SIG-M5 treated with dmso at 0.1 percent for 504 hours (cell line): Measurements from ENCODE around the gene BDH1.
A peak's percentile ranks its signal among the peaks of the same experiment; 100 is the strongest.

Experiments
- DNase-seq: peaks from one replicate; lab custom pipeline; 2025; ENCODE audit not compliant: unreplicated experiment; lab: John Stamatoyannopoulos, UW

Gene BDH1

GRCh38 chr3:197549261-197549885, 6.4 kb downstream of the BDH1 start:
- DNase-seq = no peak

- no peak for DNase-seq
Observed at GRCh38 chr3:197547306-197548011, 8.3 kb downstream of the BDH1 start.

- DNase-seq = no peak
Observed at GRCh38 chr3:197546307-197547085, 9.3 kb downstream of the BDH1 start.

GRCh38 chr3:197545571-197545970, 10.2 kb downstream of the BDH1 start:
- no peak for DNase-seq

- no peak for DNase-seq
Observed at GRCh38 chr3:197545101-197545500, 10.7 kb downstream of the BDH1 start.

GRCh38 chr3:197542741-197543454, 12.9 kb downstream of the BDH1 start:
- no peak for DNase-seq

GRCh38 chr3:197541756-197542539, 13.8 kb downstream of the BDH1 start:
- DNase-seq = no peak

GRCh38 chr3:197540961-197541377, 14.8 kb downstream of the BDH1 start:
- DNase-seq = peak; percentile 36

- peak; percentile 84 for DNase-seq
Observed at GRCh38 chr3:197539651-197540051, 16.1 kb downstream of the BDH1 start.

- DNase-seq = no peak
Observed at GRCh38 chr3:197533927-197534725, 21.6 kb downstream of the BDH1 start.

- DNase-seq = no peak
Observed at GRCh38 chr3:197533396-197533795, 22.4 kb downstream of the BDH1 start.

GRCh38 chr3:197532388-197532787, 23.4 kb downstream of the BDH1 start:
- DNase-seq = no peak

- DNase-seq = no peak
Observed at GRCh38 chr3:197528190-197528589, 27.6 kb downstream of the BDH1 start.

GRCh38 chr3:197527569-197527968, 28.2 kb downstream of the BDH1 start:
- DNase-seq = no peak

- DNase-seq = no peak
Observed at GRCh38 chr3:197525706-197526105, 30.1 kb downstream of the BDH1 start.

GRCh38 chr3:197524128-197524527, 31.6 kb downstream of the BDH1 start:
- no peak for DNase-seq

GRCh38 chr3:197523526-197523925, 32.2 kb downstream of the BDH1 start:
- DNase-seq = no peak

- no peak for DNase-seq
Observed at GRCh38 chr3:197522881-197523441, 32.8 kb downstream of the BDH1 start.

- DNase-seq = no peak
Observed at GRCh38 chr3:197522183-197522715, 33.5 kb downstream of the BDH1 start.
